Large intestine (tissue), 3 donors: ENCODE data around the gene CACHD1. TPM values are rescaled to one million over a fixed set of nuclear protein-coding genes. Genes with fewer than 3 reads are reported as not detected.

ENCODE experiments used
- DNase-seq, 2 donors: peaks; one replicate each; pipeline versions ENCODE4 v3.0.0 to v3.0.0-alpha.2; 2013
- H3K27ac ChIP-seq: one replicate; pipeline ENCODE4 v1.5.1; 2013; ENCODE audit warnings: low read length
- H3K27me3 ChIP-seq: 2 replicates; pipeline ENCODE4 v1.6.1; 2013; ENCODE audit warnings: low read length; ENCODE audit not compliant: control insufficient read depth, insufficient read depth
- H3K36me3 ChIP-seq: 2 replicates; pipeline ENCODE4 v1.6.1; 2013; ENCODE audit warnings: low read length; ENCODE audit not compliant: control insufficient read depth, insufficient read depth
- H3K4me1 ChIP-seq: one replicate; pipeline ENCODE4 v1.6.1; 2013; ENCODE audit warnings: low read length; ENCODE audit not compliant: control insufficient read depth, insufficient read depth
- H3K4me3 ChIP-seq: one replicate; pipeline ENCODE4 v1.5.1; 2013; ENCODE audit warnings: low read length
- H3K9me3 ChIP-seq: one replicate; pipeline ENCODE4 v1.6.1; 2013; ENCODE audit warnings: mild to moderate bottlenecking, low read depth, low read length, moderate library complexity; ENCODE audit not compliant: control insufficient read depth
- WGBS: methylation state at CpG from one replicate; pipeline ENCODE4 v1.1.5; 2013; ENCODE audit warnings: low lambda C conversion rate; ENCODE audit not compliant: insufficient coverage; 5-methylcytosine and 5-hydroxymethylcytosine counted together
- polyA plus RNA-seq: library from polyadenylated mRNA; unstranded; fragments of 120-200 nt; gene quantifications from one replicate; pipeline ENCODE4 v1.2.1, GENCODE V29; 2013

The CACHD1 gene
- polyA plus RNA-seq, 1 donor, result 9.6 TPM

GRCh38 chr1:64495878-64496277, 25.9 kb downstream of the CACHD1 start:
- no CpG with 5 or more reads among the region's 1 CpG for WGBS
- no peak for DNase-seq
- H3K4me1 ChIP-seq, result no peaks in the 10 kb centered on the region

GRCh38 chr1:64496606-64497005, 26.7 kb downstream of the CACHD1 start:
- H3K4me1 ChIP-seq, result no peaks in the 10 kb centered on the region

More at GRCh38 chr1:64495878-64496277, 25.9 kb downstream of the CACHD1 start:
- Histone ChIP-seq H3K27me3 (no peaks in the 10 kb centered on the region), H3K27ac (no peak overlapping the region), H3K36me3 (no peaks in the 10 kb centered on the region), H3K9me3 (no peaks in the 10 kb centered on the region), H3K4me3 (no peak overlapping the region)

DNA sequence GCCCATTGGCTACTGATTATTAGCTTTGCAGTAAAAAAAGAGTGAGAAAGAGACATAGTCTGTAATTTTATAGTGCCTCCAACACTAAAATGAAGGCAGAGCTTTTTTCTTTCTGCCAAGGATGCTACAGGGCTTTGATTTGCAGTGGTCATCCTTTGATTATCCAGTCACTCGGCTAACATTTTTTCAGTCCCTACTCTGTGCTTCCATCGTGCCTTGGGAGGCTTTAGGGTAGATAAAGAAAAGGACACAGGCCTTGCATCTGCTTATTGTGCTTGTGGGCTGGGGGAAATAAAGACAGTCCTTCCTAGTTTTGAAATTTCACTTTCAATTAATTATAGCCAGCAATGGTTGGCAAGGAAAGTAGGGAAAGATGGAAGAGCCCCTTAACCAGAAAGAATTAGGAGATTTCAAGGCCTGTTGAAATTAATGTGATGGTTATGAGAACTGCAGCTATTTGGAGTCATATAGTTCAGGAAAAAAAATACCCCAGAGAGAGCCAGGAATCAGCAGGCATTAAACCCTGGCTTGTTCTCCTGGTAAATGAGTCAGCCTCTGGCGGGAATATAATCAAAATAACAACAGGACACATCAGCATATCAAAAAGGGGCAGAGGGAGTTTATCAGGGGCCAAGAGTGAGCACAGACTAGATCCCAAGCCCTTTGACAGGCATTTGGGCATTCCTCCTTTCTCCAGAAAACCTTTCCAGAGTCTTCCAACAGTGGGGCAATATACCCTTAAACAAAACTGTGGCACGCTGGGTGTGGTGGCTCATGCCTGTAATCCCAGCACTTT, 27.4 kb downstream of the CACHD1 start:
- Histone ChIP-seq H3K4me3 (no peak overlapping the region), H3K27ac (no peak overlapping the region), H3K4me1 (no peaks in the 10 kb centered on the region), H3K27me3 (no peaks in the 10 kb centered on the region), H3K9me3 (no peaks in the 10 kb centered on the region), H3K36me3 (no peaks in the 10 kb centered on the region)
- no CpG with 5 or more reads among the region's 4 CpGs for WGBS
- DNase-seq, result no peak

More at GRCh38 chr1:64496606-64497005, 26.7 kb downstream of the CACHD1 start:
- 67% methylated on average over 1 of the region's 4 CpGs for WGBS
- no peaks in the 10 kb centered on the region for H3K27me3 ChIP-seq
- DNase-seq, result no peak
- no peaks in the 10 kb centered on the region for H3K9me3 ChIP-seq
- no peak overlapping the region for H3K27ac ChIP-seq
- H3K4me3 ChIP-seq, result no peak overlapping the region
- H3K36me3 ChIP-seq, result no peaks in the 10 kb centered on the region

DNA sequence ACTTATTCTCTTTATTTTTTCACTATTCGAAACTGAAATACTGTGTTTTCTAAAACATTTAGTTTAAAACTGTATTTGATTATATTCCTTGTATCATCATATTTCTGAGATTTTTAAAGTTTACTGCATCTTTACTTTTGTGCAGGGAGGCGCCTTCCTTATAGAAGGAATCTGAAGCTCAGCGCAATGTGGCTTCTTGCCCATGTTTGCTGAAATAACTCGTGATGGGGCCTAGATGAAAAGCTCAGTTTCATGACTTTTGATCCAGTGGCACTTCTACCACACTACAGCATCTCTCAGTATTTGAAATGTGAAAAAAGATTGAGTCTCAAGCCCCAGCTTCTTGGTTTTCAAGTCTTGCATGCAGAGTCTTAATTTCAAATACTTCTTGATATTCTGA, 28.4 kb downstream of the CACHD1 start:
- H3K4me1 ChIP-seq, result no peaks in the 10 kb centered on the region
- 100% methylated on average over 2 of the region's 4 CpGs for WGBS

GRCh38 chr1:64499011-64499410, 29.1 kb downstream of the CACHD1 start:
- WGBS, result no CpG with 5 or more reads among the region's 6 CpGs
- no peaks in the 10 kb centered on the region for H3K4me1 ChIP-seq
- no peak for DNase-seq

More for the DNA sequence above, 28.4 kb downstream of the CACHD1 start:
- Histone ChIP-seq H3K36me3 (no peaks in the 10 kb centered on the region), H3K27me3 (no peaks in the 10 kb centered on the region), H3K4me3 (no peak overlapping the region), H3K9me3 (no peaks in the 10 kb centered on the region), H3K27ac (no peak overlapping the region)
- DNase-seq, result no peak

GRCh38 chr1:64499966-64500365, 30.0 kb downstream of the CACHD1 start:
- DNase-seq, result no peak
- Histone ChIP-seq H3K27me3 (no peaks in the 10 kb centered on the region), H3K4me1 (peaks cover 1% of the 10 kb centered on the region), H3K36me3 (no peaks in the 10 kb centered on the region), H3K4me3 (no peak overlapping the region), H3K9me3 (no peaks in the 10 kb centered on the region), H3K27ac (no peak overlapping the region)
- WGBS, result no CpG with 5 or more reads among the region's 1 CpG

More at GRCh38 chr1:64499011-64499410, 29.1 kb downstream of the CACHD1 start:
- Histone ChIP-seq H3K9me3 (no peaks in the 10 kb centered on the region), H3K27me3 (no peaks in the 10 kb centered on the region), H3K27ac (no peak overlapping the region), H3K36me3 (no peaks in the 10 kb centered on the region), H3K4me3 (no peak overlapping the region)

GRCh38 chr1:64502083-64502482, 32.2 kb downstream of the CACHD1 start:
- no peak overlapping the region for H3K4me3 ChIP-seq

DNA sequence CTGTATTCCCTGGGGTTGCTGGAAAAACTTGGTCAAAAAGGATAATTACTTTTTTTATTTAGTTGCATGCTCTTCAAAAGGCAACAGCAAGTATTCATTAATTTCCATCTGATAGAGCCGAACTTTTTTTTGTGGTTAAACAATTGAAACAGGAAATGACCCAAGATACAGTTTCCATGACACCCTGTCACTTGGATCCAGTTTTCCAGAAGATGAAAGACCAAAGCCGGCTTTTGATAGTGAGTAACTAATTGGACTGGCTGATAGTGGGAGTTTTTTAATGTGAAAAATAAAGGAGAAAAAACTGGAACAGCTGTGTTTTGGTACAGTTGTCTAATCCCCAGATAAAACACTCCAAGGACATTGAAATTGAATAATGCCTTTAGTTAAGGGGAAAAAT, 33.0 kb downstream of the CACHD1 start:
- H3K27me3 ChIP-seq, result no peaks in the 10 kb centered on the region
- peak in 1 of 2 donors; percentile 55 for DNase-seq
- peaks cover 6% of the 10 kb centered on the region for H3K4me1 ChIP-seq
- no peaks in the 10 kb centered on the region for H3K36me3 ChIP-seq
- H3K9me3 ChIP-seq, result no peaks in the 10 kb centered on the region
- WGBS, result no CpG with 5 or more reads among the region's 2 CpGs
- no peak overlapping the region for H3K27ac ChIP-seq
- H3K4me3 ChIP-seq, result no peak overlapping the region

More at GRCh38 chr1:64502083-64502482, 32.2 kb downstream of the CACHD1 start:
- Histone ChIP-seq H3K36me3 (no peaks in the 10 kb centered on the region), H3K4me1 (peaks cover 6% of the 10 kb centered on the region), H3K27me3 (no peaks in the 10 kb centered on the region), H3K27ac (no peak overlapping the region), H3K9me3 (no peaks in the 10 kb centered on the region)
- WGBS, result no CpG with 5 or more reads among the region's 1 CpG
- DNase-seq, result no peak

GRCh38 chr1:64505232-64505943, 35.5 kb downstream of the CACHD1 start:
- H3K4me1 ChIP-seq, result peaks cover 6% of the 10 kb centered on the region
- no CpG with 5 or more reads among the region's 51 CpGs for WGBS
- H3K36me3 ChIP-seq, result no peaks in the 10 kb centered on the region
- peak; percentile 48 to 67 for DNase-seq
- H3K27me3 ChIP-seq, result no peaks in the 10 kb centered on the region
- peak overlapping the region; percentile 43 for H3K4me3 ChIP-seq
- no peaks in the 10 kb centered on the region for H3K9me3 ChIP-seq
- H3K27ac ChIP-seq, result peak overlapping the region; percentile 72

GRCh38 chr1:64505944-64506655, 36.2 kb downstream of the CACHD1 start:
- DNase-seq, result peak; percentile 60 to 88
- Histone ChIP-seq H3K4me1 (peaks cover 6% of the 10 kb centered on the region), H3K9me3 (no peaks in the 10 kb centered on the region), H3K36me3 (no peaks in the 10 kb centered on the region), H3K27me3 (no peaks in the 10 kb centered on the region), H3K27ac (peak overlapping the region; percentile 72), H3K4me3 (peak overlapping the region; percentile 34)
- 25% methylated on average over 1 of the region's 15 CpGs for WGBS
